Activated naive CD4-positive, alpha-beta T cell treated with anti-CD3 and anti-CD28 coated beads, Interleukin-2, amount 50 U/mL, for 24 hours (primary cell): ENCODE results near the gene KIAA1586.
"Not testable (repeated sequence)": the region's sequence is repeated elsewhere in the genome, so short reads cannot be mapped to it uniquely, and the experiment has no call there.

ENCODE experiments used
- H3K27ac Mint-ChIP-seq: one replicate; pipeline ENCODE4 v1.8.0; 2021; ENCODE audit warnings: mild to moderate bottlenecking, mixed read lengths
- H3K27me3 Mint-ChIP-seq: one replicate; pipeline ENCODE4 v1.8.0; 2021; ENCODE audit warnings: mixed read lengths
- H3K36me3 Mint-ChIP-seq: one replicate; pipeline ENCODE4 v1.8.0; 2021; ENCODE audit warnings: mixed read lengths
- H3K4me1 Mint-ChIP-seq: one replicate; pipeline ENCODE4 v1.8.0; 2021; ENCODE audit warnings: mixed read lengths
- H3K4me3 Mint-ChIP-seq: one replicate; pipeline ENCODE4 v1.8.0; 2021; ENCODE audit warnings: mild to moderate bottlenecking, mixed read lengths
- H3K9me3 Mint-ChIP-seq: one replicate; pipeline ENCODE4 v1.8.0; 2021; ENCODE audit warnings: mixed read lengths

KIAA1586 gene

GRCh38 chr6:57074383-57074782 lies 27.9 kb downstream of the KIAA1586 start:
- Mint-ChIP-seq H3K4me3 (no peak overlapping the region), H3K27me3 (no peaks in the 10 kb centered on the region), H3K36me3 (peaks cover 9% of the 10 kb centered on the region), H3K9me3 (no peaks in the 10 kb centered on the region), H3K4me1 (no peaks in the 10 kb centered on the region), H3K27ac (no peak overlapping the region)

- no peak overlapping the region for H3K27ac Mint-ChIP-seq
- no peaks in the 10 kb centered on the region for H3K9me3 Mint-ChIP-seq
- peaks cover 10% of the 10 kb centered on the region for H3K36me3 Mint-ChIP-seq
- no peak overlapping the region for H3K4me3 Mint-ChIP-seq
- no peaks in the 10 kb centered on the region for H3K27me3 Mint-ChIP-seq
- H3K4me1 Mint-ChIP-seq, result no peaks in the 10 kb centered on the region
These were observed 28.6 kb downstream of the KIAA1586 start for GRCh38 chr6:57075092-57075491.

- Mint-ChIP-seq H3K36me3 (peaks cover 18% of the 10 kb centered on the region), H3K4me3 (no peak overlapping the region), H3K27ac (no peak overlapping the region), H3K4me1 (no peaks in the 10 kb centered on the region), H3K27me3 (no peaks in the 10 kb centered on the region), H3K9me3 (no peaks in the 10 kb centered on the region)
These were observed 32.2 kb downstream of the KIAA1586 start for GRCh38 chr6:57078531-57079207.

- Mint-ChIP-seq H3K36me3 (peaks cover 4% of the 10 kb centered on the region), H3K27me3 (no peaks in the 10 kb centered on the region), H3K9me3 (no peaks in the 10 kb centered on the region), H3K4me3 (no peak overlapping the region), H3K27ac (no peak overlapping the region), H3K4me1 (peaks cover 7% of the 10 kb centered on the region)
These were observed 39.0 kb downstream of the KIAA1586 start for GRCh38 chr6:57085471-57085870.

GRCh38 chr6:57086843-57087242 lies 40.4 kb downstream of the KIAA1586 start:
- no peaks in the 10 kb centered on the region for H3K27me3 Mint-ChIP-seq
- no peak overlapping the region for H3K4me3 Mint-ChIP-seq
- peaks cover 14% of the 10 kb centered on the region for H3K4me1 Mint-ChIP-seq
- H3K36me3 Mint-ChIP-seq, result peaks cover 7% of the 10 kb centered on the region
- no peak overlapping the region for H3K27ac Mint-ChIP-seq
- no peaks in the 10 kb centered on the region for H3K9me3 Mint-ChIP-seq

- H3K4me1 Mint-ChIP-seq, result peaks cover 24% of the 10 kb centered on the region
- H3K27ac Mint-ChIP-seq, result peak overlapping the region; percentile 35
- H3K36me3 Mint-ChIP-seq, result peaks cover 10% of the 10 kb centered on the region
- H3K4me3 Mint-ChIP-seq, result no peak overlapping the region
- no peaks in the 10 kb centered on the region for H3K9me3 Mint-ChIP-seq
- H3K27me3 Mint-ChIP-seq, result no peaks in the 10 kb centered on the region
These were observed 41.4 kb downstream of the KIAA1586 start for GRCh38 chr6:57087916-57088315.

- no peaks in the 10 kb centered on the region for H3K27me3 Mint-ChIP-seq
- H3K4me1 Mint-ChIP-seq, result peaks cover 34% of the 10 kb centered on the region
- peaks cover 14% of the 10 kb centered on the region for H3K36me3 Mint-ChIP-seq
- H3K9me3 Mint-ChIP-seq, result no peaks in the 10 kb centered on the region
- H3K27ac Mint-ChIP-seq, result no peak overlapping the region
- peak overlapping the region; percentile 88 for H3K4me3 Mint-ChIP-seq
These were observed 42.8 kb downstream of the KIAA1586 start for GRCh38 chr6:57089265-57089664.

GRCh38 chr6:57089687-57090457 lies 43.4 kb downstream of the KIAA1586 start, which contains the start of gene ZNF451:
TSS of gene ZNF451 (plus strand) at chr6:57090188. CDS start at chr6:57090254, 66 bp downstream.
- Mint-ChIP-seq H3K9me3 (no peaks in the 10 kb centered on the region), H3K4me1 (peaks cover 36% of the 10 kb centered on the region), H3K36me3 (peaks cover 14% of the 10 kb centered on the region), H3K27ac (peak within 1 kb of the TSS; percentile 89), H3K27me3 (no peaks in the 10 kb centered on the region), H3K4me3 (peak within 1 kb of the TSS; percentile 88)

GRCh38 chr6:57090458-57091067 lies 44.1 kb downstream of the KIAA1586 start:
- H3K27ac Mint-ChIP-seq, H3K9me3 Mint-ChIP-seq, H3K27me3 Mint-ChIP-seq: not testable (repeated sequence)
- H3K36me3 Mint-ChIP-seq, result peaks cover 14% of the 10 kb centered on the region
- H3K4me3 Mint-ChIP-seq, result peak overlapping the region; percentile 88
- peaks cover 42% of the 10 kb centered on the region for H3K4me1 Mint-ChIP-seq

GRCh38 chr6:57091375-57091774 lies 44.9 kb downstream of the KIAA1586 start:
- Mint-ChIP-seq H3K4me1 (peaks cover 45% of the 10 kb centered on the region), H3K36me3 (peaks cover 14% of the 10 kb centered on the region), H3K27ac (peak overlapping the region; percentile 81), H3K4me3 (peak overlapping the region; percentile 87)
- not testable (repeated sequence) for H3K9me3 Mint-ChIP-seq, H3K27me3 Mint-ChIP-seq

- peaks cover 62% of the 10 kb centered on the region for H3K4me1 Mint-ChIP-seq
- no peaks in the 10 kb centered on the region for H3K9me3 Mint-ChIP-seq
- peaks cover 24% of the 10 kb centered on the region for H3K36me3 Mint-ChIP-seq
These were observed 48.2 kb downstream of the KIAA1586 start for GRCh38 chr6:57094689-57095088.

GRCh38 chr6:57097596-57097995 lies 51.1 kb downstream of the KIAA1586 start:
- Mint-ChIP-seq H3K27ac (no peak overlapping the region), H3K36me3 (peaks cover 39% of the 10 kb centered on the region), H3K4me1 (peaks cover 59% of the 10 kb centered on the region), H3K27me3 (no peaks in the 10 kb centered on the region), H3K9me3 (no peaks in the 10 kb centered on the region), H3K4me3 (no peak overlapping the region)

More at GRCh38 chr6:57094689-57095088, 48.2 kb downstream of the KIAA1586 start:
- H3K27ac Mint-ChIP-seq, result no peak overlapping the region
- H3K27me3 Mint-ChIP-seq, result no peaks in the 10 kb centered on the region
- no peak overlapping the region for H3K4me3 Mint-ChIP-seq

- Mint-ChIP-seq H3K27ac (no peak overlapping the region), H3K4me3 (no peak overlapping the region), H3K4me1 (peaks cover 69% of the 10 kb centered on the region), H3K9me3 (no peaks in the 10 kb centered on the region), H3K36me3 (peaks cover 47% of the 10 kb centered on the region), H3K27me3 (no peaks in the 10 kb centered on the region)
These were observed 56.5 kb downstream of the KIAA1586 start for GRCh38 chr6:57102976-57103375.

GRCh38 chr6:57104336-57104735 lies 57.8 kb downstream of the KIAA1586 start:
- no peaks in the 10 kb centered on the region for H3K27me3 Mint-ChIP-seq
- no peak overlapping the region for H3K27ac Mint-ChIP-seq
- peaks cover 50% of the 10 kb centered on the region for H3K36me3 Mint-ChIP-seq
- no peak overlapping the region for H3K4me3 Mint-ChIP-seq
- peaks cover 68% of the 10 kb centered on the region for H3K4me1 Mint-ChIP-seq
- no peaks in the 10 kb centered on the region for H3K9me3 Mint-ChIP-seq
